Spleen (tissue), 11 donors: ENCODE data around the gene RPS13. TPM values are rescaled to one million over a fixed set of nuclear protein-coding genes. Genes with fewer than 3 reads are reported as not detected.
A peak's percentile ranks its signal among the peaks of the same experiment; 100 is the strongest.
"Not testable (repeated sequence)": the region's sequence is repeated elsewhere in the genome, so short reads cannot be mapped to it uniquely, and the experiment has no call there.

ENCODE experiments used
- DNase-seq: peaks from one replicate; pipeline ENCODE4 v3.0.0-alpha.2; 2020
- H3K27ac ChIP-seq, 8 donors: fragments of 200-600 bp; sonication (generic) in 7 of 8; 1 replicate in 4 of 8; 2 replicates in 4 of 8; pipeline versions ENCODE4 v1.5.0 to v1.8.0; 2016 to 2021; ENCODE audit warnings: inconsistent platforms in 4 of 8, mild to moderate bottlenecking in 4 of 8, moderate library complexity in 1 of 8
- H3K27me3 ChIP-seq, 7 donors: fragments of 200-600 bp; sonication (generic) in 6 of 7; replicated peaks in 1 of 7; 1 replicate in 4 of 7; 2 replicates in 3 of 7; pipeline versions ENCODE4 v1.5.0 to v1.8.0; 2016 to 2021; ENCODE audit warnings: inconsistent platforms in 3 of 7, mild to moderate bottlenecking in 1 of 7
- H3K36me3 ChIP-seq, 6 donors: fragments of 200-600 bp; sonication (generic) in 5 of 6; 1 replicate in 4 of 6; 2 replicates in 2 of 6; pipeline versions ENCODE4 v1.5.0 to v1.8.0; 2016 to 2021; ENCODE audit warnings: inconsistent platforms in 2 of 6
- H3K4me1 ChIP-seq, 6 donors: fragments of 200-600 bp; sonication (generic) in 5 of 6; 1 replicate in 3 of 6; 2 replicates in 3 of 6; pipeline versions ENCODE4 v1.5.0 to v1.8.0; 2016 to 2021; ENCODE audit warnings: inconsistent platforms in 3 of 6
- H3K4me3 ChIP-seq, 8 donors: fragments of 200-600 bp; sonication (generic) in 7 of 8; 1 replicate in 4 of 8; 2 replicates in 4 of 8; pipeline versions ENCODE4 v1.5.0 to v1.8.0; 2016 to 2021; ENCODE audit warnings: inconsistent platforms in 4 of 8, mild to moderate bottlenecking in 4 of 8, moderate library complexity in 2 of 8
- H3K9me3 ChIP-seq, 8 donors: fragments of 200-600 bp; sonication (generic) in 7 of 8; 1 replicate in 4 of 8; 2 replicates in 4 of 8; pipeline versions ENCODE4 v1.5.0 to v1.8.0; 2016 to 2021; ENCODE audit warnings: inconsistent platforms in 4 of 8
- POLR2A ChIP-seq, 3 donors: fragments of 450-650 bp; IDR thresholded peaks; one replicate each; pipeline ENCODE4 v1.5.1; 2017; ENCODE audit warnings: antibody characterized with exemption in 3 of 3, mild to moderate bottlenecking in 1 of 3
- POLR2AphosphoS5 ChIP-seq, 3 donors: sonication (generic); formaldehyde crosslinking; IDR thresholded peaks; one replicate each; pipeline ENCODE4 v1.5.1; 2017; ENCODE audit warnings: antibody characterized with exemption in 3 of 3
- WGBS, 5 donors: extraction: QIAGEN DNeasy Blood & Tissue Kit in 3 of 5; methylation state at CpG; one replicate each; pipeline versions ENCODE4 v1.1.5 to v1.1.7; 2013 to 2018; 5-methylcytosine and 5-hydroxymethylcytosine counted together
- intact Hi-C: fragments of 100-400 bp; cut with DNase I; formaldehyde crosslinking; loops from one replicate; pipeline ENCODE4 v1.15.0; 2023; ENCODE audit warnings: low total_unique reads
- polyA plus RNA-seq, 3 donors: library from polyadenylated mRNA; stranded (reverse); fragments of 200-250 nt; gene quantifications; one replicate each; pipeline ENCODE4 v1.2.1, GENCODE V29; 2013
- total RNA-seq, 7 donors: library from RNA; depleted of rRNA in 3 of 7; stranded (reverse); fragments of >200 nt in 3 of 7; fragmentation: NEBNext Ultra II Directional in 4 of 7; extraction: Animal tissue kit (Norgen Biotek cat#: 25700) in 4 of 7; gene quantifications; one replicate each; pipeline versions ENCODE4 v1.1.0 to v1.2.1, GENCODE V29; 2016 to 2021
- TF ChIP-seq, protein P1 (sequence below), 11 experiments: fragments of 200-600 bp in 7 of 11; fragments of 450-650 bp in 4 of 11; sonication (generic) in 4 of 11; IDR thresholded peaks in 8 of 11; conservative IDR thresholded peaks in 3 of 11; 1 replicate in 7 of 11; 2 replicates in 4 of 11; pipeline versions ENCODE4 v1.4.0 to v1.8.0; 2016 to 2021; ENCODE audit warnings: antibody characterized with exemption in 11 of 11, inconsistent platforms in 4 of 11, mild to moderate bottlenecking in 1 of 11
- donor health status: healthy with polysubstance abuse.
- donor health status: DM: no; HTN: no; CAD: no; lungs with moderate emphysema.
- donor health status: DM: no; HTN: no; CAD: no.
- donor health status: Bipolar disorder and iron deficiency.
- donor health status: healthy.
- donor health status: DM: no; HTN: no; CAD: no.
- donor health status: DM: yes; HTN: yes; CAD: no.

The RPS13 gene
- total and polyA plus RNA-seq, 10 donors: 755 to 4,398 (median 1,164) TPM

DNA sequence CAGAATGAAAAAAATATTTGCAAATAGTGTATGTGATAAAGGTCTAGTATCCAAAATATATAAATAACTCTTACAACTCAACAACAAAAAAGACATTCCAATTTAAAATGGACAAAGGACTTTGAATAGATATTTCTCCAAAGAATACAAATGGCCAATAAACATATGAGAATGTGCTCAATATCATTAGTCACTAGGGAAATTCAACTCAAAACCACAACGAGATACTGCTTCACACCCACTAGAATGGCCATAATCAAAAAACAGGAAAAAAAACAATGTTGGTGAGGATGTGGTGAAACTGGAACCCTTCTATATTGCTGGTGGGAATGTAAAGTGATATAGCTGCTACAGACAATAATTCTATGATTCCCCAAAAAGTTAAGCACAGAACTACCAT, 38.6 kb upstream of the RPS13 start:
- DNase-seq: no peak
- Histone ChIP-seq H3K9me3 (no peaks in the 10 kb centered on the region), H3K4me1 (no peaks in the 10 kb centered on the region), H3K36me3 (peaks cover 0 to 98% (median 45%) of the 10 kb centered on the region in 6 donors), H3K27ac (no peak overlapping the region), H3K27me3 (no peaks in the 10 kb centered on the region), H3K4me3 (no peak overlapping the region)
- WGBS, 5 donors: 61 to 85% (median 73%) methylated on average over 1 of the region's 1 CpG
- intact Hi-C loops: no loop called here
- TF ChIP-seq, protein P1, sequence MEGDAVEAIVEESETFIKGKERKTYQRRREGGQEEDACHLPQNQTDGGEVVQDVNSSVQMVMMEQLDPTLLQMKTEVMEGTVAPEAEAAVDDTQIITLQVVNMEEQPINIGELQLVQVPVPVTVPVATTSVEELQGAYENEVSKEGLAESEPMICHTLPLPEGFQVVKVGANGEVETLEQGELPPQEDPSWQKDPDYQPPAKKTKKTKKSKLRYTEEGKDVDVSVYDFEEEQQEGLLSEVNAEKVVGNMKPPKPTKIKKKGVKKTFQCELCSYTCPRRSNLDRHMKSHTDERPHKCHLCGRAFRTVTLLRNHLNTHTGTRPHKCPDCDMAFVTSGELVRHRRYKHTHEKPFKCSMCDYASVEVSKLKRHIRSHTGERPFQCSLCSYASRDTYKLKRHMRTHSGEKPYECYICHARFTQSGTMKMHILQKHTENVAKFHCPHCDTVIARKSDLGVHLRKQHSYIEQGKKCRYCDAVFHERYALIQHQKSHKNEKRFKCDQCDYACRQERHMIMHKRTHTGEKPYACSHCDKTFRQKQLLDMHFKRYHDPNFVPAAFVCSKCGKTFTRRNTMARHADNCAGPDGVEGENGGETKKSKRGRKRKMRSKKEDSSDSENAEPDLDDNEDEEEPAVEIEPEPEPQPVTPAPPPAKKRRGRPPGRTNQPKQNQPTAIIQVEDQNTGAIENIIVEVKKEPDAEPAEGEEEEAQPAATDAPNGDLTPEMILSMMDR (IDR thresholded peaks at IDR 0.05 in 8 of 11, conservative IDR thresholded peaks at IDR 0.05 in 3 of 11): no peak
- TF ChIP-seq POLR2AphosphoS5 (IDR thresholded peaks at IDR 0.05) (no peak), POLR2A (IDR thresholded peaks at IDR 0.05) (no peak)

DNA sequence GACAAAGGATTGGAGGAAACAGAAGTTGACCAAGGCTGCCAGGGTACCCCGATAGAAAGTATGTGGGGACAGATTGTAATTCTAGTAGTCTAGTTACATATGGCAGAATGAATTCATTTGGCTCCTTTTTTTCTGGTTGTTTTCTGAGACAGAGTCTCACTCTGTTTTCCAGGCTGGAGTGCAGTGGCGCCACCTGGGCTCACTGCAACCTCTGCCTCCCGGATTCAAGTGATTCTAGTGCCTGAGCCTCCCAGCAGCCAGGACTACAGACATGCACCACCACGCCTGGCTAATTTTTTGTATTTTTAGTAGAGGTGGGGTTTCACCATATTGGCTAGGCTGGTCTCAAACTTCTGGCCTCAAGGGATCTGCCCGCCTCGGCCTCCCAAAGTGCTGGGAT, 30.3 kb upstream of the RPS13 start:
- H3K4me1 ChIP-seq, intact Hi-C loops, H3K9me3 ChIP-seq, DNase-seq, H3K4me3 ChIP-seq, H3K27ac ChIP-seq, H3K27me3 ChIP-seq: not testable (repeated sequence)
- 89 to 97% (median 93%) methylated on average over 6 of the region's 6 CpGs for WGBS, 5 donors
- H3K36me3 ChIP-seq: peaks cover 0 to 100% (median 66%) of the 10 kb centered on the region in 6 donors

DNA sequence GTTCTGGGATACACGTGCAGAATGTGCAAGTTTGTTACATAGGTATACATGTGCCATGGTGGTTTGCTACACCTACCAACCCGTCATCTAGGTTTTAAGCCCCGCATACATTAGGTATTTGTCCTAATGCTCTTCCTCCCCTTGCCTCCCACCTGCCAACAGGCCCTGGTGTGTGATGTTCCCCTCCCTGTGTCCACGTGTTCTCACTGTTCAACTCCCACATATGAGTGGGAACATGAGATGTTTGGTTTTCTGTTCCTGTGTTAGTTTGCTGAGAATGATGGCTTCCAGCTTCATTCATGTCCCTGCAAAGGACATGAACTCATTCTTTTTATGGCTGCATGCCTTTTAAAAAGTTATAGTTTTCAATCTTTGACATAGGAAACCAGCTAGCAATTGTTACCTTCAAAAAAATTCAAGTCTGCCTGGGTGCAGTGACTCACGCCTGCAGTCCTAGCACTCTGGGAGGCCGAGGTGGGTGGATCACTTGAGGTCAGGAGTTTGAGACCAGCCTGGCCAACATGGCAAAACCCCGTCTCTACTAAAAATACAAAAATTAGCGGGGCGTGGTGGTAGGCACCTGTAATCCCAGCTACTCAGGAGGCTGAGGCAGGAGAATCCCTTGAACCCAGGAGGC, 28.1 kb upstream of the RPS13 start:
- H3K9me3 ChIP-seq, DNase-seq, H3K4me1 ChIP-seq, intact Hi-C loops, H3K27ac ChIP-seq, H3K4me3 ChIP-seq, H3K27me3 ChIP-seq: not testable (repeated sequence)
- peaks cover 0 to 100% (median 66%) of the 10 kb centered on the region in 6 donors for H3K36me3 ChIP-seq
- WGBS, 5 donors: 94 to 97% (median 95%) methylated on average over 9 of the region's 9 CpGs

DNA sequence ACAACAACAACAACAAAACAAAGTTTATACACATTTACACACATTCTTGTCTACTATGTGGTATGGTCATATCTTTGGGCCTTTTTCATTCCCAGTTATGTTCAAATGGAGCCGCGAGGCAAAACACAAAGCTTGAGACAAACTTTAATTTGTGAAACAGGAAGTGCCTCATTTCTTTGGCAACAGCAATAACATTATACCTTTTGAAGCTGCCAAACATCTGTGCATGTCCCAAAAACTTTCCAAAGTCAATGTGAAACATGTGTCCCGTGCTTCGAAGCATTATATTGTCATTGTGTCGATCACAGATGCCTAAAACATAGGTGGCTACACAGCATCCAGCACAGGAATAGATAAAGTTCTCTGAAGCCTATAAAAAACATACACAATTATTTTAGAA, 25.0 kb upstream of the RPS13 start:
- no peak for DNase-seq
- Histone ChIP-seq H3K4me1 (no peaks in the 10 kb centered on the region), H3K27me3 (no peaks in the 10 kb centered on the region), H3K4me3 (no peak overlapping the region), H3K27ac (no peak overlapping the region), H3K36me3 (peaks cover 0 to 100% (median 67%) of the 10 kb centered on the region in 6 donors), H3K9me3 (no peaks in the 10 kb centered on the region)
- TF ChIP-seq, protein P1 (IDR thresholded peaks at IDR 0.05 in 8 of 11, conservative IDR thresholded peaks at IDR 0.05 in 3 of 11): no peak
- TF ChIP-seq POLR2AphosphoS5 (IDR thresholded peaks at IDR 0.05) (no peak), POLR2A (IDR thresholded peaks at IDR 0.05) (no peak)
- intact Hi-C loops: no loop called here
- WGBS, 5 donors: 89 to 97% (median 95%) methylated on average over 5 of the region's 5 CpGs

DNA sequence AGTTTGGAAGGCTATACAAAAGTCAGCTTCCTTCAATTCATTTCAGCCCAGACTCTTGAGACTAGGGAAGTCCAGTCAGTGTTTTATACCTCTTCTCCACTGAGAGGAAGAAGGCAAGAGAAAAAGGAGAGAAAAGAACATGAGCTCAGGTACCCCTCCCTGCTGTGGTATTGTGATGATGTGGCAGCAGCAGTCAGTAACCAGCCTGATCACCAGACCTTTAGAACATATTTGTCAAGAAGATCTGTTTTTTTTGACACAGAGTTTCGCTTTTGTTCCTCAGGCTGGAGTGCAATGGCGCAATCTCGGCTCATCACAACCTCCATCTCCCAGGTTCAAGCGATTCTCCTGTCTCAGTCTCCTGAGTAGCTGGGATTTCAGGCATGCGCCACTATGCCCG, 21.2 kb upstream of the RPS13 start:
- Histone ChIP-seq H3K27me3 (no peaks in the 10 kb centered on the region), H3K9me3 (no peaks in the 10 kb centered on the region), H3K4me3 (no peak overlapping the region), H3K36me3 (peaks cover 0 to 100% (median 57%) of the 10 kb centered on the region in 6 donors), H3K4me1 (no peaks in the 10 kb centered on the region), H3K27ac (peak overlapping the region in 5 of 8 donors; percentile 37 to 75 (median 65))
- WGBS, 5 donors: 86 to 94% (median 89%) methylated on average over 6 of the region's 6 CpGs
- TF ChIP-seq, protein P1 (IDR thresholded peaks at IDR 0.05 in 8 of 11, conservative IDR thresholded peaks at IDR 0.05 in 3 of 11): no peak
- no peak for TF ChIP-seq POLR2AphosphoS5 (IDR thresholded peaks at IDR 0.05)
- TF ChIP-seq POLR2A (IDR thresholded peaks at IDR 0.05): no peak
- no peak for DNase-seq
- intact Hi-C loops: no loop called here
